ENCODE results near the gene FREY1.

The FREY1 gene

DNA sequence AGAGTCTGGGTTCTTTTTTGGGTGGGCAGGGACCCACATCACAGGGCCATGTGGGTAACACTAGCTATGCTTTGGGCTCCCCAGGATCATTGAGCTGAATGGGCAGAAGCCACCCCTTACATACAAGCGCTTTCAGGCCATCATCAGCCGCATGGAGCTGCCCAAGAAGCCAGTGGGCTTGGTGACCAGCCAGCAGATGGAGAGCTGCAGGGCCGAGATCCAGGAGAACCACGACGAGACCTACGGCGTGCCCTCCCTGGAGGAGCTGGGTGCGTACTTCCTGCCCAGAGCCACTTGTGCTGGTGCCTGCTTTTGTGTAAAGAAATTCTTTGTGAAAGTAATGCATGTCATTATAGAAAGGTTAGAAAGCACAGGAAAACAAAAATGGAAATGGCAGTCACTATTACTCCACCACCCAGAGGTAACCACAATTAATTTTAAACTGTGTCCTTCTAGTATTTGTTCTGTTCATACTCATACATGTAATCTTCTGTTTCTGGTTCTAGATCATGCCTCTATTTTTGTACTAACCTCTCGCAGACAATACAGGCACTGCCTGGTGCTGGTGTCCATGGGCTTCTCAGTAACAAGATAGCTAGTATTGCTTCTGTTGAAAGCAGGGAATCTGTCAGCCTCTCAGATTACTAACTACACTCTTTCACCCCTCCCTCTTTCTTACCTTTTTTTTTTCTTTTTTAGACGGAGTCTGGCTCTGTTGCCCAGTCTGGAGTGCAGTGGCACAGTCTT lies 46.1 kb downstream of the FREY1 start:
- no peak for DNase-seq

DNA sequence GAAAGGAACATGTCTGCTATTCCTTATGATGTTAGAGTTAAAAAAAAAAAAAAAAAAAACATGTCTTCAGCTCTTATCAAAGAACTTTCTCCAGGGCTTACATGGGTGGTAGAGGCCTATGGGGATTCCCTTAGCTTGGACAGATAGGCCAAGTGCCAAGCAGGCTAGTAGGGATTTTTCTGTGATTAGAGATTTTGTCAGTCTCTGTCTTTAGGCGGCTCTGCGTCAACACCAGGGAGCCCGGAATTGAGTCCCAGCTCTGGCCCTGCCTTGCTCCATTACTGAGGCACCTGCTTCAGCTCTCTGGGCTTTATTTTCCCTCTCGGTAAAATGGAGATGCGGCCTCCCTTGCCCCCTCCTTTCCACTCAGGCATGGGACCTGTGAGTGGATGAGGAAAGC lies 46.7 kb downstream of the FREY1 start:
- DNase-seq: no peak

DNA sequence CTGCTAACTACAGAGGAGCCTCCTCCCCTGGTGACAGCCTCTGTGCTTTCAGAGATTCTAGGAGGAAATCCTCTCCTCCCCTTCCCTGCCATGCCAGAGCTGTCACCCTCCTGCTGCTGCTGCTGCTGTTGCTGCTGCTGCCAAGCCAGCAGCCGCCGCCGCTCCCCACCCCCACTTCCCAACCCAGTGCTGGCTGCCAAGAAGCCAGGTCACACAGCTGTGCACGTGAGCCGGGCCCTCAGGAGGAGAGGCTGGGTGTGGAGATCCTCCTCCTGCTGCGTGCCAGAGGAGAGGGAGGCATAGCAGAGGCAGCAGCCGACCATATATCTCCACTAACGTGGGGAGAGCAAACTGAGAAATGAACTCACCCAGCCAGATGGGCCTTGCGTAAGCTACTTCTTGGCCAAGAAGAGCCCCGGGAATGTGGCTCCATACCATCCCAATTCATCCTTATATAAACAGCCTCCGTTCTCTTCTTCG lies 47.4 kb downstream of the FREY1 start:
- no peak for DNase-seq

DNA sequence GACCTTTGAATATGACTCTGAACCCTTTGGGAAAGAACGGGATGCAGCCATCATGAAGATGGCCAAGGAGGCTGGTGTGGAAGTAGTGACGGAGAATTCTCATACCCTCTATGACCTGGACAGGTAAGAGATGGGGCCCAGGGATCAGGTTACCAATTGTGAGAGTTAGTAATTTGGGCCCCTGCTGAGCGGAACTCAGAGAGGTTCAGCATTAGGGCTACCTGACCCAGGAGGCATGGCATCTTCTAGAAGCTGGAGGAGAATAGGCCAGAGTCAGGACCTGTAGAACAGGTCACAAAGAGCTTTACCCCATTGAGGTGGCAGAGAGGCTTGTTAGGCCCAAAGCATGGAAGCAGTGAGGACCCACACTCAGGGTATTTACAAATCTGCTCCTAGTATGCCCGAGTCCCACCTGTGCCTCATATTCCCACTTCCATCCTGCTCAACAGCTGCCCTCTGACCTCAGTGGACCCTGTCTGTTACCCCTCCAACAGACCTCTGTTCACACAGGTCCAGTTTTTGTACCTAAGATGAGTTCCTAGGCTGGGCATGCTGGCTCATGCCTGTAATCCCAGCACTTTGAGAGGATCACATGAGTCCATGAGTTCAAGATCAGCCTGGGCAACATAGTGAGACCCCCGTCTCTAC lies 48.2 kb downstream of the FREY1 start:
- DNase-seq: no peak

DNA sequence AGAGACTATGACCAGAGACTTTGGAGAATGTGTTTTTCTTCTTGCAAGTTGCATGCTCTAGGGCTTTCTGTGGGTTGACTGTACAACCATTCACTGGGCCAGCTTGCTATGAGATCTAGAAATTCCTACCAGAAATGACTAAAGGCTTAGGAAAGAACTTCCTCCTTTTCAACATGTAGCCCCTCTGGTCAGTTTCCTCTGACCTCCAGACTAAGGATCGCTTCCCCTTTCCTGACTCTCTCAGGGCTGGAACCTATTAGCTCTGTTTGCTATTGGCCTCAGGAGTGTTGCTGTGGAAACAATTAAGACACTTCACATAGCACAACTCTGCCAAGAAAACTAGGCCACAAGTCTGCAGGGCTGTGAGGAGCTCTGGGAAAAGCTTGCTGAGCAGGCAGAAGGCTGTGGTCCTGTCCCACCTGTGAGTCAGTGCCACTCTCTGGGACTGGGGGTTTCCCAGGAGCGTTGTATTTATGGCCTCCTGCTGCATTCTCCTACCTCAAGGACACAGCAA lies 49.1 kb downstream of the FREY1 start:
- DNase-seq: no peak

All from stimulated activated CD4-positive, alpha-beta T cell treated with anti-CD3 and anti-CD28 coated beads, Interleukin-4, amount 100 ng/mL, for 24 hours (primary cell).